NCI-H82 (cell line): Measurements from ENCODE around the gene ENO4.
A peak's percentile ranks its signal among the peaks of the same experiment; 100 is the strongest.

ENCODE experiments used
- DNase-seq: peaks from one replicate; lab custom pipeline; 2025; lab: John Stamatoyannopoulos, UW

The ENO4 gene

GRCh38 chr10:116831790-116832189 is 17.5 kb upstream of the ENO4 start:
- DNase-seq = no peak

- peak; percentile 23 for DNase-seq
Observed at GRCh38 chr10:116833986-116834985, 15.0 kb upstream of the ENO4 start.

GRCh38 chr10:116835658-116836057 is 13.6 kb upstream of the ENO4 start:
- DNase-seq = no peak

GRCh38 chr10:116836083-116836482 is 13.2 kb upstream of the ENO4 start:
- DNase-seq = peak; percentile 6

GRCh38 chr10:116836902-116837523 is 12.3 kb upstream of the ENO4 start:
- DNase-seq = peak; percentile 34

GRCh38 chr10:116838143-116838725 is 11.1 kb upstream of the ENO4 start:
- DNase-seq = no peak

- DNase-seq = no peak
Observed at GRCh38 chr10:116840389-116841075, 8.8 kb upstream of the ENO4 start.

- DNase-seq = no peak
Observed at GRCh38 chr10:116845823-116846222, 3.5 kb upstream of the ENO4 start.

GRCh38 chr10:116848032-116848943 is 1.0 kb upstream of the ENO4 start:
- no peak for DNase-seq

- DNase-seq = no peak
Observed at GRCh38 chr10:116848944-116849247, 403 bp upstream of the ENO4 start.

- DNase-seq = no peak
Observed at GRCh38 chr10:116850058-116850611, 836 bp downstream of the ENO4 start.

GRCh38 chr10:116852246-116852645 is 2.9 kb downstream of the ENO4 start:
- no peak for DNase-seq

- DNase-seq = no peak
Observed at GRCh38 chr10:116853287-116853686, 4.0 kb downstream of the ENO4 start.

- no peak for DNase-seq
Observed at GRCh38 chr10:116853701-116854100, 4.4 kb downstream of the ENO4 start.

- peak; percentile 94 for DNase-seq
Observed at GRCh38 chr10:116857156-116857555, 7.9 kb downstream of the ENO4 start.

GRCh38 chr10:116861796-116862195 is 12.5 kb downstream of the ENO4 start:
- DNase-seq = no peak

GRCh38 chr10:116864436-116864835 is 15.1 kb downstream of the ENO4 start:
- DNase-seq = no peak

- DNase-seq = no peak
Observed at GRCh38 chr10:116866066-116866465, 16.8 kb downstream of the ENO4 start.

- no peak for DNase-seq
Observed at GRCh38 chr10:116866987-116867595, 17.8 kb downstream of the ENO4 start.

- DNase-seq = no peak
Observed at GRCh38 chr10:116868198-116868676, 18.9 kb downstream of the ENO4 start.
